ENCODE results near the gene MAST1.

- TF ChIP-seq CTCF (IDR thresholded peaks at IDR 0.05), result no peak
- TF ChIP-seq POLR2A (IDR thresholded peaks at IDR 0.05), result no peak
Observed at GRCh38 chr19:12800923-12801465, 37.3 kb upstream of the MAST1 start.

All from adrenal gland (tissue), 5 donors.